CD4-positive, alpha-beta T cell treated with Interleukin-10 for 1 hour (primary cell): ENCODE measurements around the gene KIAA0232.
"Not testable (repeated sequence)": the region's sequence is repeated elsewhere in the genome, so short reads cannot be mapped to it uniquely, and the experiment has no call there.

Source experiments
- DNase-seq: peaks from one replicate; pipeline ENCODE4 v3.0.0-alpha.2; 2020

KIAA0232 gene

GRCh38 chr4:6776920-6777635 is 5.4 kb upstream of the KIAA0232 start:
- peak; percentile 23 for DNase-seq

DNA sequence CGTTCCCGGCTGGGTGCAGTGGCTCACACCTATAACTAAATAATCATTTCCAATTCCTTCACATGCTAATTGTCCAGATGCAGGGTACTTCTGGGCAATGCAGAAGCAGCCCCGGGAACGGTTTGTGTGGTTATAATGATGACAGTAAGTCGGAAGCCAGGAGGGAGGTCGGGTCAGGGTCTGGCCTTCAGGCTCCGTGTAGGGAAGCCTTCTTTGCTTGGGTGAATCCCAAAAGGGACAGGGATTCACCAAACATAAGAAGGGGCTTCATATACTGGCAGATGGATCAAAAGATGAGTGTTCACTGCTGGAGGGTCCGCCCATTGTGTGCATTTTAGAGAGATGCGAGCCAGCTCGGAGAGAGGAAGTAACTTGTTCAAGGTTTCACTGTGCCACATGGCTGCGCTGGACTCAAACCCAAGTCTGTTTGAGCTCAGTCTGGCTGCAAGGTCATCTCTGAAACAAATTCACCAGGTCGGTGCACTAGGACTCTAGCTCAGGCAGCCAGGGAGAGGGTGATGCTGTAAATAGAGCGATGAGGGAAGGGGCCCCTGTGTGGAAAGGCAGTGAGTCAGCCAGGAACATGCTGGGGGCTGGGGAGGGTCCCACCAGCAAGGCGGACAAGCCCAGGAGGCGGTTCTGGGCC is 4.8 kb upstream of the KIAA0232 start:
- no peak for DNase-seq

DNA sequence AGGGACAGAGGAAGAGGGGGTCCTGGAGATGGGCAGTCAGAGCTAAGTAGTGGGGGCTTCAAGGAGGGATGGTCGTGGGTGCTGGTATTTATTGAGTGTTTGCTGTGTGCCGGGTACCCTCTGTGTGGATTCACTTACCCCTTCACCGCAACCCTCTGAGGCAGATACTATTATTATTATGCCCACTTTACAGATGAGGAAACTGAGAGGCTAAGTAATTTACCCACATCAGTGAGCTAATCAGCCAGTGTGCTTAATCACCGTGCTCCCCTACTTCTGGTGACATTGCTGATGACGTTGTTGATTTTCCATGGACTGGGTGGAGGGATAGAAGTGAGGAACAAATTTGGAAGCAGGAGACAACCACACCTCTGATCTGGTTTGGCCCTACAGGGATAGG is 4.1 kb upstream of the KIAA0232 start:
- DNase-seq = no peak

GRCh38 chr4:6779667-6780565 is 2.6 kb upstream of the KIAA0232 start:
- DNase-seq = no peak

DNA sequence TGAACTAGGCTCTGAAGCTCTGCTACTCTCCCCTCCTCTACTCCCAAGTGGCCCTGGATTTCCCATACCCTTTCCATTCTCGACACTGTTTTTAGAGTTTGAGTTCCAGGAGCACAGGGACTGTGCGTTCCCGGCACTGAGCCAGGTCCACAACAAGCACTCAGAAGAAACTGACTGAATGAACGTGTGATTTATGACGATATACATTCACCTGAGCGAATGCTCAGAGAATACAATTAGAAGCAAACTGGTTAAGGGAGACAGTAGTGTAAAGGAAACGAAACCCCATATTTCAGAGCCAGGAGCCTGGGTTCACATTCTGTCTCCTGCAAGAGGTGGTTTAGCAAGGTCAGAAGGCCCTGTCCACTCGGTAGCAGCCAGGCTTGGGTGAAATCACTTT is 1.4 kb upstream of the KIAA0232 start:
- DNase-seq = no peak

GRCh38 chr4:6781561-6781960 is 966 bp upstream of the KIAA0232 start:
- no peak for DNase-seq

DNA sequence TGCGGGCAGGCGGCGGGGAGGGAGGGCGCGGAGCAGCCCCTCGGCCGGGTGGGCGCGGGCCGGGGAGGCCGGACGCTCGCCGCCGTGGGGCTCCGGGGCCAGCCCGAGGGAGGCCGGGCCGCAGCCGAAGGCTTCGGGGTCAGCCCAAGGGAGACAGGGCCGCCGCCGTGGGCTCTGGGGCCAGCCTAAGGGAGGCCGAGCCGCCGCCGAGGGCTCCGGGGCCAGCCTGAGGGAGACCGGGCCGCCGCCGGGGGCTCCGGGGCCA is 251 bp downstream of the KIAA0232 start:
- no peak for DNase-seq

- peak; percentile 91 for DNase-seq
Observed at GRCh38 chr4:6783111-6783981, 819 bp downstream of the KIAA0232 start.

DNA sequence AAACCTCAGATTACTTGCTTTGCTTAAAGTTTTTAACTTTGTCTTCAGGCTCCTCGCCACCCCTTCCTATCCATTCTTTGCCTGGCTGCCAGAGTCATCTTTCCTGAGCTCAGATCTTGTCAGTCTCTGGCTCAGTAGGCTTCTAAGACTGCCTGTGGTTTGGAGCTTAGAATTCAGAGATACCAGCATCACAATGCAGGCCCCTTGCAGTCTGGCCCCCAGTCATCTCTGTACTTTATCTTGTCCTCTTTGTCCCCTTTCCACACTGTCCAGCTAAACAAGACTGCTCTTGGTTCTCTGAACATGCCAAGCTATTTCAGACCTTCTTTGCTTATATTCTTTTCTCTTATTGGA is 3.0 kb downstream of the KIAA0232 start:
- DNase-seq = no peak

GRCh38 chr4:6788123-6788522 is 5.6 kb downstream of the KIAA0232 start:
- DNase-seq = no peak

DNA sequence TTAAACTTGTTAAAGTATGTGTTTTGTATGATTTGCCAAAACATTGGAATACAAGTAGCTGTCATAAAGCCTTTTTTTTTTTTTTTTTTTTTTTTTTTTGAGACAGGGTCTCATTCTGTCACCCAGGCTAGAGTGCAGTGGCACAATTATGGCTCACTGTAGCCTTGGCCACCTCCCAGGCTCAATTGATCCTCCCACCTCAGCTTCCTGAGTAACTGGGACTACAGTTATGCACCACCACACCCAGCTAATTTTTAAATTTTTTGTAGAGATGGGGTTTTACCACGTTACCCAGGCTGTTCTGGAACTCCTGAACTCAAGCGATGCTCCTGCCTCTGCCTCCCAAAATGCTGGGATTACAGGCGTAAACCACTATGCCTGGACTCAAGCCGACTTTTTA is 8.7 kb downstream of the KIAA0232 start:
- not testable (repeated sequence) for DNase-seq

- DNase-seq = not testable (repeated sequence)
Observed at GRCh38 chr4:6791796-6792195, 9.3 kb downstream of the KIAA0232 start.

DNA sequence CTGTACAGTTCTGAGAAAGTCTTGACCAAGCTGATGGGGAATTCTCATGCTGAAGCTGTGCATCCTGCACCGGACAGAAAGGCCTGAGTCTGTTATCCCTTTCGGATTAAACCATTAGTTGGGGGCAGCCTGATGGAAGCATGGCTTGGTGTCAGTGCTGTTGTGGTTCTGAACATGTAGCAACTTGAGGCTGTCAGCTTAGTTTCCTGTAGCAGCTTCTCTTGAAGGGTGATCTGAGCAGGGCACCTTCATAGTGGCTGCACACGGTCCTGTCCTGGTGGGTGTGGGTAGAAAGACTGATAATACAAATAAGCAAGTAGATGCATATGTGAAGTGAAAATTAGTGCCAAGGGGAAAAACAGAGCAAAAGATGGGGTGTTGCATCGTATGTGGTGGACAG is 11.7 kb downstream of the KIAA0232 start:
- no peak for DNase-seq

DNA sequence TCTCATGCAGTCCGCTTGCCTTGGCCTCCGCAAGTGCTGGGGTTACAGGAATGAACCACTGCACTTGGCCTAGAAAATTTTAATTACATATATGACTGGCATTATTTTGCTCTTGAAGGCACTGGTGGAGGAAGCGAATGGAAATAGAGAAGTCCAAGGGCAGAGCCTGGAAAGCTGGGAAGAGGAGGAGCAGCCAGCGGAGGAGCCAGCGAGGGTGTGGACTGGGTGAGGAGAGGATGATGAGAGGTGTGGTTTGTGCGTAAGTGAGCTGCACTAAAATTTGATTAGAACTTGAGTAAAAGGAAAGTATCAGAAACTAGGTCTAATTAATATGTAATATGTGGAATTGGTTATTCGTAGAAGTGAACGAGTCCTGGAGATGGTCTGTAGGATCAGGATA is 13.3 kb downstream of the KIAA0232 start:
- no peak for DNase-seq

DNA sequence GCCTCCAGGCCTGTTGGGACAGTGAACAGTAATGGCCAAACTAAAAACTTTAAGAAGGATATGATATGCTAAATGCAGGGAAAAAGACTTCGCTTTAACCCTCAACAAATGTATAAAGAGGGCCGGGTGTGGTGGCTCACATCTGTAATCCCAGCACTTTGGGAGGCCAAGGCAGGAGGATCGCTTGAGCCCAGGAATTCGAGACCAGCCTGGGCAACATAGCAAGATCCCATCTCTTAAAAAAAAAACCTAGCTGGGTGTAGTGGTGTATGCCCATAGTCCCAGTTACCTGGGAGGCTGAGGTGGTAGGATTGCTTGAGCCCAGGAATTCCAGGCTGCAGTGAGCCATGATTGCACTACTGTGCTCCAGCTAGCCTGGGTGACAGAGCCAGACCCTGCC is 14.8 kb downstream of the KIAA0232 start:
- not testable (repeated sequence) for DNase-seq

GRCh38 chr4:6799091-6799490 is 16.6 kb downstream of the KIAA0232 start:
- DNase-seq = no peak

GRCh38 chr4:6802025-6802424 is 19.5 kb downstream of the KIAA0232 start:
- no peak for DNase-seq

- no peak for DNase-seq
Observed at GRCh38 chr4:6802626-6803025, 20.1 kb downstream of the KIAA0232 start.

- DNase-seq = no peak
Observed at GRCh38 chr4:6803246-6803645, 20.7 kb downstream of the KIAA0232 start.

DNA sequence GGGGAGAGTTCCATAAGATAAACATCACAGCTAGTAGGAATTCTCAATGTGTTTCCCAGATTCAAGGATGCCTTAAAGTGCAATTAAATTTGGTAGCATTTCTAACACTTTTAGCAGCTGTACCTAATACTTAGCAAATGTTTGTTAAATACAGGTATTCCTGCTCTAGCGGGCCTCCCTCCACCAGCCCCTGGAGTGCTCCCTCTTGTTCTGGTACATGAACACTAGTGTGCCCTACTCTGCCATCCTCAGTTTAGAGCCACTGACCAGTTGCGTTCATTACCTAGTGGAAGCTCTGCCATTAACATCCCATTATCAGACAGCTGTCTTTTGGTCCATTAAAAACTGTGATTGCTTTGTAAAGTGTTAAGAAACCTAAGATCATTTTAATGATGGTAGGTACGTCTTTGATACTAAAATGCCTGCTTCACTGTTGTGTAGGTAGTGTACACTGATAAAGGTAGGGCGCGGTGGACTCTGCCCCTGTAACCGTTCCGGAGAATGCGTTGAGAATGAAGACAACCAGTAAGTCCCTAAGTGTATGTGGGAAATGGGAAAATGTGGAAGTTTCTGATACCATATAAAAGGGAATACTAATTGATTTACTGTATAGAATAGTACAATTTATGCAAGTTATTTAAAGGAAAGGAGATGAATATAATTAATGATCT is 21.7 kb downstream of the KIAA0232 start:
- no peak for DNase-seq

DNA sequence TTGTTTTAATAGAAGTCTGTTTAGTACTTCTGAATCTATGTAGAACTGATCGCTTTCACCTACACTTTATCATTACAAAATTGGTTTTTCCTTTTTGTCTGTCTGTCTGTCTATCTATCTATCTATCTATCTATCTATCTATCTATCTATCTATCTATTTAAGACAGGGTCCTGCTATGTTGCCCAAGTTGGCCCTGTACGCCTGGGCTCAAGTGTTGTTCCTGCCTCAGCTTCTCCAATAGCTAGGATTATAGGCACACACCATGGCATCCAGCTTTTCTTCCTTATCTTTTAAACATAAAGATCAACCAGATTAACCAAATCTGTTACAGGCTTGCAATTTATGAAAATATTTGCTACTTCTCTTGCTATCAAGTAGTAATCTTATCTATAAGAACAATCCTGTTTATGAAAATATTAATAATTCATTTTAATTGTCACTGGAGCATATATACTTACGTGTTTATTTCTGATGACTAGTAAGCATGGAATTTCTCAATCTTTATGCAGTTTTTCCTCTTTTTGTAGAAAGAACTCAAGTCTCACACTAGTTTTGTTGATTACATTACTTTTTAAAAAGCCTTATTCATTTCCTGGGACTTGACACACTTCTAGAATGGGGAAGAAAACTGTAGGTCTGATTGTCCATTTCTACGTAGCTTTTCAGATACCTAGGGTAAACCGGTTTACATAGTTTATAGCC is 24.5 kb downstream of the KIAA0232 start:
- DNase-seq = no peak

DNA sequence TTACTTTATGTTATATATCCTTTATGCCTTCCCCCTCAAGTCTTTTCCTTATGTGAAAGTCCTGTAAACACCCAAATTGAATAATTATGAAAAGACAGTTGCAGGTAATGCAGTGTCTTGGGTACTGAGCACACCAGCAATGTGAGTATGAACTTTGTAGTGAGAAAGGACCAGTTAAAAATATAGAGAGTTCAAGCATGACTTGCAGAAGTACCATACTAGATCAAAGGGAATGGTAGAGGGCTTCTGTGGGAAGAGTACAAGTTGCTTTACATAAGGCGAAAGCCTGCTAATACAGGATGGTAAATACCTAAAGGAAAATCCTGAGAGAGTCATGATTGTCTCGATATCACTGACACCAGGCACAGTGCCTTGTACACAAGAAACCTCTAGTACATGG is 25.7 kb downstream of the KIAA0232 start:
- no peak for DNase-seq
